Measurements from ENCODE around the gene SINHCAF.

Gene SINHCAF

GRCh38 chr12:31232361-31232965, 93.5 kb downstream of the SINHCAF start:
- DNase-seq (ENCODE audit: low read depth): no peak

GRCh38 chr12:31231611-31232360, 94.2 kb downstream of the SINHCAF start:
- no peak for DNase-seq (ENCODE audit: low read depth)
